SKM-1 treated with dmso at 0.1 percent for 144 hours (cell line): ENCODE data around the gene AOPEP.
"Not testable (repeated sequence)": the region's sequence is repeated elsewhere in the genome, so short reads cannot be mapped to it uniquely, and the experiment has no call there.

Experiments
- DNase-seq: peaks from one replicate; lab custom pipeline; 2025; ENCODE audit not compliant: unreplicated experiment; lab: John Stamatoyannopoulos, UW

Gene AOPEP

GRCh38 chr9:94812343-94812742, 85.8 kb downstream of the AOPEP start:
- no peak for DNase-seq

- DNase-seq = no peak
These were observed 86.9 kb downstream of the AOPEP start for GRCh38 chr9:94813379-94813778.

- DNase-seq = no peak
These were observed 91.0 kb downstream of the AOPEP start for GRCh38 chr9:94817291-94818177.

DNA sequence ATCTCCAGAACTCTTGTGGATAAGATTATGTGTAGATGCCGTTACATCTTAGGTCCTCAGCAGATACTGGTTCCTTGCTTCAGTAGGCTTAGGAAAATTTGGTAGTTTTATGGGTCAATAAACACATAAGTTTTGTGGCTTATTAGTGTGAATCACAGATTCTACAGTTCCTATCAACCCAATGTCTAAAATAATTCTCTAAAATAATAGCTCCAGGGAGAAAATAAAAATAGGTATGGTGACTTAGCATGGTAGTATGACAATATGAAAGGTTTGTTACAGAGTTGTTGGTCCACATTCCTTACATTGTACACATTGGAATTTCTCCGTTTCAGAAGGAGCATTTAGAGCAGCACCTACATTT, 91.7 kb downstream of the AOPEP start:
- DNase-seq = no peak

GRCh38 chr9:94819161-94819687, 92.7 kb downstream of the AOPEP start:
- no peak for DNase-seq

DNA sequence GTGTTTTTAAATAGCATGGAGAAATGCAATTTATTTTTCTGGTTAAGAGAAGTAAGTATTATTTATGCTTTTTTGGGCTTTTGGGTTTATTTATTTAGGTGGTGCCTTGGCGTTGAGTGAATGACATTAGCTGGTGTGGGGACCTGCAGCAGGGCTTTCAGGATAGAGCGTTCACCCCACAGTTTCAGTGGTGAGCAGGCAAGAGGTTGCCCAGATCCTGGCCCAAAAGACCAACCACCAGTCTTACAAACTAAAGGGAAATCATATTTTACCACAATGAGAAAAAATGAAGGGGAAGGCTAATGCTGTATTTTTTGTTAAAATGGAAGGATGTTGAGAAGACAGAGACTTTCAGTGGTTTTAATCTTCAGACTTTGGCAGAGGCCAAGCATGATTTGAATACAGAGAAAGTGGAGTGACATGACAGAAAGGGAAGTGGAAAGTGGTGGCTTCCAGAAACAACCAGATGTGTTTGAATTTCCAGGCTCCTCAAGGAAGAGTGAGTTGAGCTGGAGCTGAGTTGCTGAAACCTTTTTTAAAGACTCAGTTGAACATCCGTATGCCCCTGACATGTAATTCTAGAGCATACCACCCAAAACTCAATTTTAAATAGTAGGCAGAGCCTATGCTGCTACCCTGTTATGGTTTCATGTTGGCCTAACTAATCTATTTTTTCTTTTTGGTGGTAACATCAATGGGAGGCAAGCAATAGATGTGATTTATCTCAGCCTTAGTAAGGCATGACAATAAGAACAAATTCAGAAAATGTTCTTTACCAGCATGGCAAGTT, 94.8 kb downstream of the AOPEP start:
- DNase-seq = no peak

DNA sequence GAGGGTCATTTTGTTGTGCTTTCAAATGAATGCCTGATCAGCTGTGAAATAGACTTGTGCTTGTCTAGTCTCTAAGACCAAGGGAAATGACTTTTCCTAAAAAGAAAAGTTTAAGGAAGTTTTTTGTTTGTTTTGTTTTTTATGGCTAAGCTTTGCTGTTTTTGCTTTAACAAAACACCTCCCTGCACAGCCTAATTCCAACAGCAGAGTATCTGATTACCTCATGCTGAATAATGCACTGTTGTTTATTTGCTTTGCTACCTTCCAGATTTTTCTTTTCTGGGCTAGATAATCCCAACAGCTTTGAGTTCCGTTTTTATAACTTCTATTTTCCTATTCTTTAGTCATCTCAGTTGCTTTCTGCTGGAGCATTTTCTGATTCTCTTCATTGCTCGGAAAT, 95.8 kb downstream of the AOPEP start:
- no peak for DNase-seq

- no peak for DNase-seq
These were observed 97.2 kb downstream of the AOPEP start for GRCh38 chr9:94823710-94824109.

DNA sequence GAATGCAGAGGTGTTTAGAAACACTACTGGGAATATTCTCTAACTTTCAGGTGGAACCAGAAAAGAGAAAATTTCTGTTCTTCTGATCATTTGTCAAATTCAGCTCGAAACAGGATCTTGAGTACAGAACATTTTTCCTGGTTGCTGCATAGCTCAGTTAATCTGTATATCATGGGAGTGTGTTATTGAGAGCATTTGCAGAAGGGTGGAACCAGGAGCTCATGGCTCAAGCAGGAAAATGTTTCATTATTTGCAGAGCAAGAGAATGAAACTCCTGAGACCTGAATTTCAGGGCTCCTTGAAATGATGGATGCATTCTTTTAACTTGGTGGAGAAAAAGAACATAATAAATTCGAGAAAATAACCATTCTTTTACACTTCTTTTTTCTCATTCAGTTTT, 97.9 kb downstream of the AOPEP start:
- no peak for DNase-seq

DNA sequence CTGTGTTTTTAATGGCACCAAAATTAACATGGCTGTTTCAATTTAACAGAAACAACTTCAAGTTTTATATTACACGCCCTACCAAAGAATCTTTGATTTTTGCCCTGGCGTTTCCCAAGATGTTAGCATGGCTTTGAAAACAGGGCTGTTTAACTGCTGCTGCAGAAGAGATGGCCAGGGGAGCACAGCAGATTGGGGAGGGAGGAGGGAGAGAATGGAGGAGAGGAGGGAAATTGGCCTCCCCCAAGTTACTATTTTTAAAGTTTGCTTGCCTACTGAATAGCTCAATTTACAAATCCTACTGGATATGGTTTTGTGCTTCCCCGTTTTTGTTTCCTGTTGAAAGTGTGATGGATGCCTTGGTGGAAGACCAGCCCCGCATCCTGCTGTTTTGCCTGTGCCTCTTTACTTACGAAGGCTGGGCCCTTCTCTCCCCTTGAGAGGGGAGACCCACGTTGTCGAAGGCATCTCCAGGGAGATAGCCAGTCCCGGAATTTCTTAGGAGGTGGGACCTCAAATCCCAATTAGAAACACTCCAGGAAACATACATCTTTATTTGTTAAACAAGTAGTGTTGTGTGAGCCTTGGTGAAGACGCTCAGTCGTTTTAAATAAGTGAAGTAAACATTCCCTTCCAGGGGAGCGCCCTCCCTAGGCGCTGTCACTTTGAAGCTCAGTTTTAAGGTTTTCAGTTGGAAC, 98.6 kb downstream of the AOPEP start:
- DNase-seq = no peak

GRCh38 chr9:94825611-94825958, 99.1 kb downstream of the AOPEP start:
- no peak for DNase-seq

DNA sequence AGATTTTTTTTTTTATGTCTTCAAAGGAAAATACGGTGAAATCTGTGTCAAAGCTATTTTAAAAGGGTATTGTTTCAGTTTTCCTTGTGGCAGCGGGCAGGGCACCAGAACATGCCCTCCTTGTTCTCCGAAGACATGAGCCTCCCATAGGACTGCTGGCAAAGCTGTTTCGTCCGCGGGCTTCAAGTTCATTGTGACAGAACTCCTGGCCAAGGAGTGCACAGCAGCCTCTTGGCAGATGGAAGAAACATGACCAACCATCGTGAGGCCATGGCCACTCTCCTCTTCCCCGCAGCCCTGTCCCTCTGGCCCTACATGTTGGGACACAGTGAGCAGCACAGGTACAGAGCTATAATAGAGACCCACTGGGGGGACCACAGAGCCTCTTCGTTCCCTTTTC, 99.5 kb downstream of the AOPEP start:
- DNase-seq = no peak

GRCh38 chr9:94826644-94827410, 100.3 kb downstream of the AOPEP start:
- no peak for DNase-seq

- no peak for DNase-seq
These were observed 101.2 kb downstream of the AOPEP start for GRCh38 chr9:94827584-94828304.

- no peak for DNase-seq
These were observed 103.0 kb downstream of the AOPEP start for GRCh38 chr9:94829380-94830070.

DNA sequence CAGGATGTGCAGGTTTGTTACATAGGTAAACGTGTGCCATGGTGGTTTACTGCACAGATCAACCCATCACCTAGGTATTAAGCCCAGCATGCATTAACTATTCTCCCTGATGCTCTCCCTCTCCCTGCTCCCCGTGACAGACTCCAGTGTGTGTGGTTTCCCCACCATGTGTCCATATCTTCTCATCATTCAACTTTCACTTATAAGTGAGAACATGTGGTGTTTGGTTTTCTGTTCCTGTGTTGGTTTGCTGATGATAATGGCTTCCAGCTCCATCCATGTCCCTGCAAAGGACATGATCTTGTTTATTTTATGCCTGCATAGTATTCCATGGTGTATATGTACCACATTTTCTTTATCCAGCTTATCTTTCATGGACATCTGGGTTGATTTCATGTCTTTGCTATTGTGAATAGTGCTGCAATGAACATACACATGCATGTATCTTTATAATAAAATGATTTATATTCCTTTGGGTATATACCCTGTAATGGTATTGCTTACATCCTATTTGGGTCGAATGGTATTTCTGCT, 103.6 kb downstream of the AOPEP start:
- DNase-seq = not testable (repeated sequence)

DNA sequence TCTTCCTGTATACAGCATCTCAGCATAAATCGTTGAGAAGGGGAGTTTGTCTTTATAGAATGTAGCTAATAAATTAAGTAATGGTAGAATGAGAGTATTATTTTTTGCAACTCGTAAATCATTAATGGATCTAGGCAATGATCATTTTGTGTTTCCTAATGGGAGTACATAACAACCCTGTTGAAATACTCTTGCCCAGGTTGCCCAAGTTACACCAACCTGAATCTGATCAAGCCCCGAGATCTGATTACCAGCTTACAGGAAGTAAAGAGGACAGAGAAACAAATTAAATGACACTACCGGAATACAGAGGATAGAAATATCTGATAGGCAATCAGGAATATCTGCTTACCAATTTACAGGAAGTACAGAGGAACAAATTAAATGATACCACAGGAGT, 107.3 kb downstream of the AOPEP start:
- DNase-seq = no peak

DNA sequence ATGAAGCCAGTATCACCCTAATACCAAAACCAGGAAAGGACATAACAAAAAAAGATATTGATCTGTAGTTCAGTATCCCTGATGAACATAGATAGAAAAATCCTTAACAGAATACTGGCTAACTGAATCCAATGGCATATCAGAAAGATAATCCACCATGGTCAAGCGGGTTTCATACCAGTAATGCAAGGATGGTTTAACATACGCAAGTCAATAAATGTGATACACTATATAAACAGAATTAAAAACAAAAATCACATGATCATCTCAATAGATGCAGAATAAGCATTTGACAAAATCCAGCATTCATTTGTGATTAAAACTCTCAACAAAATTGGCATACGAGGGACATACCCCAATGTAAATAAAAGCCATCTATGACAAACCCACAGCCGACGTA, 110.9 kb downstream of the AOPEP start:
- DNase-seq = no peak

DNA sequence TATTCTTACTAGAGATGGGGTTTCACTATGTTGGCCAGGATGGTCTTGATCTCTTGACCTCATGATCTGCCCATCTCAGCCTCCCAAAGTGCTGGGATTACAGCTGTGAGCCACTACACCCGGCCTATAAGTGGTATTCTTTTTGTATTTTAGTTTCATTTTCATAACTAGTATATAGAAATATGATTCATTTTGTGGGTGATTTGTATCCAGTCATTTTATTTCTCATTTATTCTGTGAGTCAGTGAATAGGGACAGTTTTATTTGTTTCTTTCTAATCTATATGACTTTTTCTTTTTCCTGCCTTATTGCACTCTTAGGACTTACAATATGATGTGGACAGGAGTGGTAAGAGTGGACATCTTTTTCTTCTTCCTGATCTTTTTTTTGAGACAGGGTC, 112.9 kb downstream of the AOPEP start:
- DNase-seq = no peak
